ENCODE measurements around the gene GAST.

Gene GAST

DNA sequence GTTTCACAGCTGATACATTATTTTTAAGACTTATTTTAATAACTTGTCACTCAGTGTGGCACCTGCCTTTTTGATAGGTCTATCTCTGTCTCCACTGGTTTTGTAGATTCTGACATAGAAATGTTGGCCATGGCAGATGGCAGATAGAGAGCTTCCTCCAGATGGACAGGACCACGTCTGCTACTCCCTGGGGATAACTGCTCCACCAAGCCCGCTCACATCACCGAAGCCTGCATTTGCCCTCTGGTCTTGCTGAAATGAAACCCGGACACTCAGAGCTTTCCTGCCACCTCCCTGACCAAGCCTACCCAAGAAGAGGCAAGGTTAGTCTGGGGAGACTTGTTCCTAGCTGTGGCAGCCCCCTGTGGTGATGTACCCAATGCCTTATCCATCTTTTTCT, 38.7 kb downstream of the GAST start:
- DNase-seq, result no peak

DNA sequence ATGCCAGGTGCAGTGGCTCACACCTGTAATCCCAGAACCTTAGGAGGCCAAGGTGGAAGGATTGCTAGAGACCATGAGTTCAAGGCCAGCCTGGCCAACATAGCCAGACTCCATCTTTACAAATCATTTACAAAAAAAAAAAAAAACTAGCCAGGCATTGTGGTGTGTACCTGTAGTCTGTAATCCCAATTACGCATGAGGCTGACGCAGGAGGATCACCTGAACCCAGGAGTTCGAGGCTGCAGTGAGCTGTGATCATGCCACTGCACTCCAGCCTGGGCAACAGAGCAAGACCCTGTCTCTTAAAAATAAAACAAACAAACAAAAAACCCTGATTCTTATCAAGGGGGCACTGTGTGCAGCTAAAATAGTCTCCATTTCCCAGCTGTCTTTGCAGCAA, 39.2 kb downstream of the GAST start:
- DNase-seq, result no peak

DNA sequence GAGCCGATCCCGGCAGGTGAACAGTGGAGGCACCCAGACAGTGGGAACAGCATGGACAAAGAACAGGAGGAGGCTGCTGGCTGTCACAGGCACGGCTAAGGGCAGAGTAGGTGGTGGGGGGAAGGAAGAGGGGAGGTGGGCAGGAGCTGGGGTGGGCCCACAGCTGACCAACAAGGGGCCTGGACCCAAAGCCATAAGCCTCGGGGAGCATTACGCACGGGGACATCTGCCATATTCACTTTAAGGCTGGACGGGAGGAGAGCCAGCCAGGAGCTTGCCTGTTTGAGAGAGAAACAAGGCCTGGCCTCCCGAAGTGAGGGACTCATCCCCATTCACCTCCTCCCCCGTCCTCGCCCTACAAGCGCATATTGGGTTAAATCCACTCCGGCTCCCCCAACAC, 41.9 kb downstream of the GAST start:
- DNase-seq, result no peak

DNA sequence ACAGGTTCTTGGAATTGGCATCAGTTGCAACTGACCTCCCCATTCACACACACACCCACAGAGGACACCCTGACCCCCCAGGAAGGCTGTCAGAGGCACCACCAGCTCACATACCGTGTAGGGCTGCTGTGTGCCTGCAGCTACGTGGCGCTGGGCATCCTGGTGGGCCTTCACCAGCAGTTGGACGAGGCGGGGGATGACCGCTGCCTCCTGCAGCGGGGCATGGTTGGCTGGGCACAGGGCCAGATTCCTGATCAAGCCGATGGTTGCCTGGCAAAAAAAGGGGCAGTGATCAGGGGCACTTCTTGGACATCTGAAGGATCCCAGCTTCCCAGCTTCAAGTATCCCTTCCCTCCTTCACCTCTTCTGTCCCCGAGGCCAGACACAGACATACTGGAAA, 46.5 kb downstream of the GAST start:
- no peak for DNase-seq

DNA sequence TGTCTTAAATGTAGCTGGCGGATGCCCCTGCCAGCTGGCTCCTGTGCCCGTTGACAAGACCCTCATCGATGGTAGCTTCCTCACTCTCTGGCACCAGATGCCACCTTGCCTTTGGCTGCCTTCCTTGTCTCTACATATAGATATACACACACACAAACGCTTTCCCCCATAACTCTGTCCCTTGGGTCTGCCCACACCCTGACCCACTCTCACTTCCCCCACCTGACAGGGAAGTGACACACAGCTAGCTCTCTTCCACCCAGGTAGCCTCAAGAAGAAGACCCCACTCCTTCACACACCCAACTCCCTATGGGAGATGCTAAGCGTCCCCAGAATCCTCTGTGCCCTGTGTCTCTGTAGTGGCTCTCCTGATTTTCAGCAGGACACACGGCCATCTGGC, 48.7 kb downstream of the GAST start:
- DNase-seq, result no peak

DNA sequence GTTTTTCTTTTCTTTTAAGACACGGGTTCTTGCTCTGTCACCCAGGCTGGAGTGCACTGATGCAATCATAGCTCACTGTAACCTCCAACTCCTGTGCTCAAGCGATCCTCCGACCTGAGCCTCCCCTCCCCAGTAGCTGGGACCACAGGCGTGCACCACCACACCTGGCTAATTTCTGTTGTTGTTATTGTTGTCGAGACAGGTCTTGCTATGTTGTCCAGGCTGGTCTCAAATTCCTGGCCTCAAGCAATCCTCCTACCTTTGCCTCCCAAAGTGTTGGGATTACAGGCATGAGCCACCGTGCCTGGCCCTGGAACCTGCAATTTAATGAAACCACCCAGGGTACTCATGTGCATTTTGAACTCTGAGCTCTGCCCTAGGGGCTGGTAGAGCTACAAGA, 50.3 kb downstream of the GAST start:
- DNase-seq, result no peak

DNA sequence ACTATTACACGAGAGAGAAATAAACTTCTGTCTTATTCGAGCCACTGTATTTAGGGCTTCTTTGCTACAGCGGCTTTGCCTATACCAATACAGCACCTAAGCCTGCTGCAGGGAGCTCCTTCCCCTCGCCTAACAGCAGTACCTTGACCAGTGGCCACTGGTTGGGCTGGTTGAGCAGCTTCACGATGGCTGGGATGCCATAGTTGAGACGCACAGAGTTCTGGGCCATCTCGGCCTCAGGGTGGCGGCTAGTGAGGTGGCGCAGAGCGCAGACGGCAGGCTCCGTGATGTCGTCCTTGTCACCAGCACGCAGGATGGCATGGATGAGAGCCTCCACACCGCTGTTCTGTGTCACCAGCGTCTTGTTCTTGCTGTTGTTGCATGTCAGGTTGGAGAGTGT, 50.7 kb downstream of the GAST start:
- DNase-seq, result no peak

DNA sequence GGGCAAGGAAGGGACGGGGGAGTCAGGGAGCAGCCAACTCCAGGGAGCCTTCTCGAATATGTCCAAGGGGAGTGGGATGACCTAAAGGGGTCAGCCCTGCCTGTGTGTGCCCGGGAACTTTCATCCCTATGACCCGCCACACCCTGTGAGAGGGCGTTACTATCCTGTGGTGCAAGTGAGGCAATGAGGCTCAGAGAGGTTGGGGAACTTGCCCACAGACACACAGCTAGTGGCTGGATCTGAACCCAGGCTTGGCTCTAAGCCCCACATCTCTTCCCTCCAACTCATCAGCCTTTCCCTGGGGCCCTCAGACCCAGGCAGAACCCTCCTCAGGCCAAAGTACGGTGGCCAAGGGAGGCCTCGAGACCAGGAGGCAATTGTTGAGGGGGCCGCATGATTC, 51.2 kb downstream of the GAST start:
- no peak for DNase-seq
